NCI-H2196 (cell line): Measurements from ENCODE around the gene SLC22A23.

Source experiments
- DNase-seq: peaks from one replicate; lab custom pipeline; 2025; ENCODE audit not compliant: unreplicated experiment; lab: John Stamatoyannopoulos, UW

The SLC22A23 gene

DNA sequence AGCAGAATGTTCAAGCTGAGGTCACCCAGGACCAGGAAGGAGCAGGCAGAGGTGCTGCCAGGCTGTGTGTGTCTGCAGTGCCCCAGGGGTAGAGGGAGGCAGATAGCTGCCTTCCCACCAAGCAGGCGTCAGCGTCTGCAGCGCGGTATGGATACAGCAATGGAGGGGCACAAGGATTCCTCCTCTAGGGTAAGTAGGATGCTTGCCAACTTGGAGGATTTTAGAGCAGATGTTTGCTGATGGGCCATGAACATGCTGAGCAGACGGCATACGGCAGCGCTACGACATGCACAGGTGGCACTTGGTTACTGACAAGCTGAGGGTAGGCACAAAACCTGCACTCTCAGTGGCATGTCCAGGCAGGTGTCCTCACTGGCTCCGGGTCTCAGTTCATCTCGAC, 150.0 kb downstream of the SLC22A23 start:
- no peak for DNase-seq

- DNase-seq: no peak
Observed at GRCh38 chr6:3305831-3306230, 151.0 kb downstream of the SLC22A23 start.

- DNase-seq: no peak
Observed at GRCh38 chr6:3305216-3305565, 151.7 kb downstream of the SLC22A23 start.

DNA sequence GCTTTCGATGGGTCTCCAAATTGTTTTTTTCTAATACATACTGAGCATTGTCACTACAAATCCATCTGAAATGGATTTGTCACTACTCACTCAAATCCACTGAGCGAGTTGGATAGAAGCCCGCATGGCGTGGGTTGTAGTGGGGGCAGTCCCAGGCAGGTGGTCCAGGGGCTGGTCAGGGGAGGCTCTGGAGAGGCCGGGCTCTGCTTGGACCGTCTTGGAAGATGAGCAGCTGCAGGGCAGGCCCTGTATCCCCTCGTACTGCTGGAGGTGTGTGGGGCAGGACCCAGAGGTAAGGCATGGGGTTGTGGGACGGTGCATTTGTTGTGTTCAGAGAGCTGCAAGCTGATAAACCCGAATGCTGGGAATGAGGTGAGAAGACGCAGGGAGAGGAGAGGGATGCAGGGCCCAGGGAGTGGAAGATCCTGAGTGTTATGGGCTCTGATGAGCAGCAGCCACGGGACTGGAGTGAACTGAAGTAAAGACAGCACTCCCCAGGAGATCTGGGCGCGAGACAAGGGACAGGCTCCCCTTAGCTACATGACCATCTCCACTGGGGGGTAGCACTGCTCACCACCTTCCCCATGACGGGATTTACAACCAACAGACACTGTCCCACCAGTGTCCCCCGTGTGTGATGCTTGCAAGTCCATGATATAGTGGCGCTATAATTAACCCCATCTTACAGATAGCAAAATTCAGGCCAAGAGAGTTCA, 152.2 kb downstream of the SLC22A23 start:
- no peak for DNase-seq

- DNase-seq: no peak
Observed at GRCh38 chr6:3303795-3304411, 152.9 kb downstream of the SLC22A23 start.

GRCh38 chr6:3301506-3301905, 155.3 kb downstream of the SLC22A23 start:
- DNase-seq: no peak

- no peak for DNase-seq
Observed at GRCh38 chr6:3299221-3299620, 157.6 kb downstream of the SLC22A23 start.

- no peak for DNase-seq
Observed at GRCh38 chr6:3297909-3298308, 158.9 kb downstream of the SLC22A23 start.

- peak; percentile 11 for DNase-seq
Observed at GRCh38 chr6:3297006-3297405, 159.8 kb downstream of the SLC22A23 start.

- no peak for DNase-seq
Observed at GRCh38 chr6:3296537-3296936, 160.3 kb downstream of the SLC22A23 start.

DNA sequence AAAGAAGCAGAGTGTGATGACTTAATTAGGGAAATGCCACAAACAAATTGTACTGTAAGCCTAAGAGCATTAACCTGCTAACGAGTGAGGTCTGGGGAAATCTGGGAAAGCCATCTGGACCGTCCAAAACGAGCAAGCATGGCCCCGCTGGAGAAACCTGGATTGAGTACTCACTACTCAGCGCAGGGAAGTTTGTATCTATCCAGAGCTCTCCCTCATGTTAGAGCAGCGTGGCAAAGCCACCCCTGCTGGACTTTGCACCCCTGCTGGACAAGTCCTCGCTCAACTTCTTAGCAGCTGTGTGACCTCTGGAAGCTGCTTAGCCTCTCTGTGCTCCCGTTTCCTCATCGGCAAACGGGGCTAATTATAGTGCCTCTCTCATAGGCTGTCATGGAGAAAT, 160.8 kb downstream of the SLC22A23 start:
- DNase-seq: no peak

GRCh38 chr6:3294921-3295871, 161.7 kb downstream of the SLC22A23 start:
- DNase-seq: peak; percentile 85

DNA sequence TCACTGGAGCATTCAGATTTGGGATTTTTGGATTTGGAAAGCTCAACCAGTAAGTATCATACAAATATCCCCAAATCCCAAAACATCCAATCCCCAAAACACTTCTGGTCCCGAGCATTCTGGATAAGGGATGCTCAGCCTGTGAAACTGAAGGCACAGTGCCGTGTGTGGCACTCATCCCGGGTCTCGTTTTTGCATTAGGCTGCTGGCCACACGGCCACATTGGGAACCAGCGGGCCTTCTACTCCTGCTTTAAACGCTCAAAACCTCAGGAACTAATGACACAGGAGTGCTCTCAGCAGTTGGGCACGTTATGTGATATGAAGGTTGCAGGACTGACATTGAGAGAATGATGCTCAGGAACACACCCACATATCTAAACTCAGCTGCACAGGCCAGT, 162.5 kb downstream of the SLC22A23 start:
- DNase-seq: no peak

- no peak for DNase-seq
Observed at GRCh38 chr6:3293271-3294155, 163.3 kb downstream of the SLC22A23 start.

DNA sequence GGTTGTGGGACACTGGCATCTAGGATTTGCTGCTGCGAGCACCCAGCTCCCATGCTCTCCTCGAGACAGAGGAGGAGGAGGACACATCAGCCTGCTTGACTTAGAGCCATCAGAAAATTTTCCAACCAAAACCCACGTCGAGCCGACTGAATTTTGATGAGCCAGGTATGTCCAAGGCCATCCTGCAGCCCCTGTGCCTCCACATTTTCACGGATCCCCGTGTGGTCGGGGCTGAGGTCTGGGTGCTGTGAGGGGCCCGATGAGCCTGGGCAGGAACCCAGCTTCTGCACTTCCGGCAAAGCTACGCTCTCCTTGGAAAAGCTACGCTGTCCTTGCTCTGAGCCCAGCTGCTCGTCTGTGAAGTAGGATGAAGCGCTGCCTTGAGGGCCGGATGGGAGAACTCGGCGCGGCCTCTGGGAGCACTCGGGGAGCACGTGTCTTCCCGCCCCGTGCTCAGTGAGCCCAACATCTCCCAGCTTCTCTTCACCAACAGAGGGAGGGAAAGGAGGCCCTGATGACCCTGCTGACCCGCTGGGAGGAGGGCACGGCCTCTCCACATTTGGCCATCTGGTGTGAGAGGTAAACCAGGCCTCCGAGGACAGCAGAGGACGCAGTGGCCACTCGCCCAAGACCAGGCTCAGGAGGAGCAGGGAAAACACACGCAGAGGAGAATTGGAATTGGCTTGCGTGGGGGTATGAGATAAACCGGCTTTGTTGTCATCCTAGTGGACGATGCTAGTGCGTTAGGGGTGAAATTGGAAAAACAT, 164.2 kb downstream of the SLC22A23 start:
- no peak for DNase-seq

DNA sequence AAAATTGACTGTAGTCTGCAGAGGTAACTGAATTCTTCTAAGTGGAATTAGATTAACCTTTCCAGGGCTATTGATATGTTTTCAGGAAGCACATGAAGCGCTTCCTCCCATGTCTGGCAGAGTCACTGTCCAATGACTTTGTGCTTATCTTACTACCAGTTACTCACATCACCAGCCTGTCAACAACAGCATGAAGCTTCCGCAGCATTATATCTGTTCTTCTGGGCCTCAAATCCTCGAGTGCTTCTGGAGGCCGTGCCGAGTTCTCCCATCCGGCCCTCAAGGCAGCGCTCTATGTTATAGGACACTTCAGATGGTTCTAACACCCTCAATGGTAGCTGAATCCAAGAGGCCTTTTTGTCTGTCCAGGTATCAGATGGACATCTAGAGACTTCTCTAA, 164.9 kb downstream of the SLC22A23 start:
- no peak for DNase-seq

DNA sequence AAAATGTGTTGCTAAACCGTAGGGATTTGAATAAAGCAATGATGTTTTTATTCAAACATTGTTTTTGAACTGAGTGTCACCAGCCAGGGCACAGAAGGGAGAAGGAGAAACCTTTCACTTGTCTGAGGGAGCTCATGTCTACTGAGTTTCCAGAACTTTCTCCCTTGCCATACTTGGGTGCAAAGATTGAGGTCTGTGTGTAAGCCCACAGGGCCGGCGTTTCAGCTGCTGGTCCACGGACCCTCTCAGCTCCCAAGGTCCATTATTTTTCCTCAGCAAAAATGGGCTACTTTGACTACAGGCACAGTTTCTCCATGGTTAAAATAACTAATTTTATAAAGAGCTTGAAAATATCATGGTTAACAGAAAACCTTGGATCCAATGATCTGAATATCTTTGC, 165.5 kb downstream of the SLC22A23 start:
- DNase-seq: no peak

DNA sequence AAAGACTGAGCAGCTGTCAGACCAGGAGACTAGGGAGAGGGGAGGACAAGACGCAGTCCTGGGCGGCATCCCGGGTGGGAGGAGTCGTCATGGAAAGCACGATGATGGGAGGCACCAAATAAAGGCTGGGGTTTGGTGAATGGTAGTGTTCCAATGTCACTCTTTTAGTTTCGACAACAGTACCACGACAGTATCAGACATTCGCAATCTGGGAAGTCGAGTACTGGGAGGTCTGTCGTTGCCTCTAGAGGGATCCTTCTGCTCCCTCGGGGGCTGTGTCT, 166.0 kb downstream of the SLC22A23 start:
- no peak for DNase-seq

GRCh38 chr6:3290149-3290930, 166.5 kb downstream of the SLC22A23 start:
- DNase-seq: no peak

GRCh38 chr6:3289664-3290055, 167.2 kb downstream of the SLC22A23 start:
- no peak for DNase-seq
